GM12878 (cell line): ENCODE results near the gene SIPA1. TPM values are rescaled to one million over a fixed set of nuclear protein-coding genes. Genes with fewer than 3 reads are reported as not detected.
A peak's percentile ranks its signal among the peaks of the same experiment; 100 is the strongest.

Source experiments
- ATAC-seq: fragments of 200-7000 bp; cut with Tn5 transposase; 3 replicates; pipeline ENCODE4 v1.9.1; 2020; ENCODE audit warnings: mild to moderate bottlenecking, moderate library complexity
- BruUV-seq: library from RNA; stranded (reverse); fragments of 400-500 nt; replicated peaks from 2 replicates; lab custom pipeline; 2021; lab: Mats Ljungman, UMichigan
- CTCF ChIA-PET: fragments of 300-600 bp; sonication (Branson Sonifier 250); formaldehyde crosslinking; extraction: SDS; loops from one replicate; lab custom pipeline; 2021; ENCODE audit warnings: inconsistent platforms; lab: Yijun Ruan, JAX
- POLR2A ChIA-PET: fragments of 350-600 bp; formaldehyde crosslinking; extraction: SDS; loops from one replicate; lab custom pipeline; 2021; ENCODE audit warnings: inconsistent platforms; lab: Charles Lee
- RAD21 ChIA-PET: fragments of 300-600 bp; sonication (Branson Sonifier 250); formaldehyde crosslinking; loops from one replicate; lab custom pipeline; 2023; ENCODE audit warnings: antibody characterized with exemption; ENCODE audit not compliant: unreplicated experiment; lab: Charles Lee
- SMC1A ChIA-PET: fragments of 300-600 bp; sonication (Branson Sonifier 250); formaldehyde crosslinking; loops from one replicate; lab custom pipeline; 2023; ENCODE audit not compliant: unreplicated experiment, uncharacterized antibody; lab: Charles Lee
- DNase-seq: peaks from one replicate; pipeline ENCODE4 v3.0.0-alpha.2; 2011; ENCODE audit warnings: low read depth, low spot score
- FAIRE-seq: peaks from 3 replicates; lab custom pipeline; 2011; peaks lifted over from hg19 to GRCh38; lab: Jason Lieb, UNC
- H2AFZ ChIP-seq: 2 replicates; pipeline ENCODE4 v1.6.0; 2011; ENCODE audit warnings: low read depth, low read length, control low read depth; ENCODE audit not compliant: control insufficient read depth
- H3K27ac ChIP-seq: 2 replicates; pipeline ENCODE4 v1.5.1; 2011; ENCODE audit warnings: control low read depth; ENCODE audit not compliant: control insufficient read depth, insufficient read depth
- H3K27me3 ChIP-seq, 2 experiments: replicated peaks in 1 of 2; 2 replicates each; pipeline versions ENCODE4 v1.6.0 to v1.6.1; 2011; ENCODE audit warnings: low read length in 1 of 2; ENCODE audit not compliant: control insufficient read depth in 2 of 2, insufficient read depth in 2 of 2
- H3K36me3 ChIP-seq, 2 experiments: 2 replicates each; pipeline ENCODE4 v1.5.1; 2011; ENCODE audit warnings: low read length in 1 of 2; ENCODE audit not compliant: control insufficient read depth in 2 of 2, insufficient read depth in 2 of 2
- H3K4me1 ChIP-seq: 2 replicates; pipeline ENCODE4 v1.6.1; 2011; ENCODE audit warnings: mild to moderate bottlenecking, low read length, moderate library complexity, mixed read lengths; ENCODE audit not compliant: control insufficient read depth, insufficient read depth
- H3K4me2 ChIP-seq: 2 replicates; pipeline ENCODE4 v1.6.0; 2011; ENCODE audit warnings: control low read depth; ENCODE audit not compliant: control insufficient read depth, insufficient read depth
- H3K4me3 ChIP-seq: fragments of 200-600 bp; sonication (generic); 2 replicates; pipeline ENCODE4 v1.5.1; 2016
- H3K79me2 ChIP-seq: 2 replicates; pipeline ENCODE4 v1.6.0; 2011; ENCODE audit warnings: low read length; ENCODE audit not compliant: control insufficient read depth, insufficient read depth
- H3K9ac ChIP-seq: 2 replicates; pipeline ENCODE4 v1.8.0; 2011; ENCODE audit warnings: low read length, control low read depth, mixed read lengths; ENCODE audit not compliant: control insufficient read depth, insufficient read depth
- H3K9me3 ChIP-seq: replicated peaks from 3 replicates; pipeline ENCODE4 v1.5.1; 2011; ENCODE audit warnings: mild to moderate bottlenecking, low read length; ENCODE audit not compliant: control insufficient read depth, insufficient read depth
- H4K20me1 ChIP-seq: 2 replicates; pipeline ENCODE4 v1.6.0; 2011; ENCODE audit not compliant: control insufficient read depth, insufficient read depth
- ASH2L ChIP-seq: fragments of 300-600, 200-600 bp; sonication (generic); IDR thresholded peaks from 2 replicates; pipeline ENCODE4 v1.6.1; 2017; ENCODE audit warnings: low read depth, mild to moderate bottlenecking, borderline replicate concordance
- CBFB ChIP-seq: IDR thresholded peaks from 2 replicates; pipeline ENCODE4 v1.6.1; 2016; ENCODE audit warnings: antibody characterized with exemption, low read depth
- CHD4 ChIP-seq: fragments of 200-600 bp; sonication (generic); IDR thresholded peaks from 2 replicates; pipeline ENCODE4 v1.6.1; 2016; ENCODE audit warnings: mild to moderate bottlenecking
- EGR1 ChIP-seq, 2 experiments: IDR thresholded peaks; 1 replicate in 1 of 2; 2 replicates in 1 of 2; pipeline ENCODE4 v1.6.1; 2011 to 2012; ENCODE audit warnings: low read depth in 2 of 2, low read length in 2 of 2, borderline replicate concordance in 1 of 2, mild to moderate bottlenecking in 1 of 2, moderate library complexity in 1 of 2
- FOS ChIP-seq: IDR thresholded peaks from 3 replicates; pipeline ENCODE4 v1.6.1; 2011; ENCODE audit warnings: borderline replicate concordance; ENCODE audit not compliant: insufficient read length; ENCODE audit errors: extremely low read depth
- JUNB ChIP-seq: IDR thresholded peaks from 2 replicates; pipeline ENCODE4 v1.6.1; 2016; ENCODE audit warnings: antibody characterized with exemption, mild to moderate bottlenecking
- KAT2A ChIP-seq: conservative IDR thresholded peaks from 2 replicates; pipeline ENCODE4 v1.6.1; 2011; ENCODE audit warnings: low read depth, low read length; ENCODE audit not compliant: control insufficient read depth
- NFIC ChIP-seq: IDR thresholded peaks from 2 replicates; pipeline ENCODE4 v1.6.1; 2012; ENCODE audit warnings: low read depth, mild to moderate bottlenecking, inconsistent platforms, low read length, moderate library complexity
- NFXL1 ChIP-seq: fragments of 450-650 bp; IDR thresholded peaks from 2 replicates; pipeline ENCODE4 v1.6.1; 2017; ENCODE audit warnings: antibody characterized with exemption, mild to moderate bottlenecking, borderline replicate concordance
- NR2C1 ChIP-seq: fragments of 450-650 bp; IDR thresholded peaks from 2 replicates; pipeline ENCODE4 v1.6.1; 2017; ENCODE audit warnings: antibody characterized with exemption, mild to moderate bottlenecking, moderate library complexity
- NR2F1 ChIP-seq: fragments of 450-650 bp; conservative IDR thresholded peaks from 2 replicates; pipeline ENCODE4 v1.6.1; 2017; ENCODE audit warnings: mild to moderate bottlenecking
- PAX5 ChIP-seq: IDR thresholded peaks from 2 replicates; pipeline ENCODE4 v1.6.1; 2011; ENCODE audit warnings: low read depth, low read length, borderline replicate concordance
- PML ChIP-seq: IDR thresholded peaks from 2 replicates; pipeline ENCODE4 v1.6.1; 2012; ENCODE audit warnings: low read length, inconsistent platforms
- POLR2A ChIP-seq: IDR thresholded peaks from 2 replicates; pipeline ENCODE4 v1.6.1; 2011; ENCODE audit warnings: low read depth, mild to moderate bottlenecking, low read length
- RELA ChIP-seq: fragments of 450-650 bp; IDR thresholded peaks from 2 replicates; pipeline ENCODE4 v1.8.0; 2014; ENCODE audit warnings: borderline replicate concordance; ENCODE audit not compliant: partially characterized antibody
- TARDBP ChIP-seq: IDR thresholded peaks from 2 replicates; pipeline ENCODE4 v1.6.1; 2016; ENCODE audit warnings: borderline replicate concordance
- TBL1XR1 ChIP-seq: IDR thresholded peaks from 2 replicates; pipeline ENCODE4 v1.6.1; 2012; ENCODE audit warnings: low read depth, low read length, improper control_type of control experiment
- TCF3 ChIP-seq: IDR thresholded peaks from 2 replicates; pipeline ENCODE4 v1.6.1; 2012; ENCODE audit warnings: low read depth, mild to moderate bottlenecking, low read length, borderline replicate concordance; ENCODE audit not compliant: insufficient read depth
- ZNF217 ChIP-seq: fragments of 450-650 bp; IDR thresholded peaks from 2 replicates; pipeline ENCODE4 v1.6.1; 2017; ENCODE audit warnings: antibody characterized with exemption, mild to moderate bottlenecking
- ZSCAN29 ChIP-seq: fragments of 450-650 bp; IDR thresholded peaks from 2 replicates; pipeline ENCODE4 v1.6.1; 2017; ENCODE audit warnings: mild to moderate bottlenecking, moderate library complexity
- WGBS: methylation state at CpG from one replicate; pipeline ENCODE4 v1.1.6; 2016; ENCODE audit warnings: low lambda C conversion rate; ENCODE audit not compliant: insufficient replicate concordance, insufficient coverage; ENCODE audit errors: missing lambda C conversion rate; 5-methylcytosine and 5-hydroxymethylcytosine counted together
- in situ Hi-C: fragments of 300-500 bp; cut with MboI; formaldehyde crosslinking; loops from 9 replicates; pipeline ENCODE4 v1.14.3; 2018; ENCODE audit warnings: mixed read lengths
- intact Hi-C: fragments of 100-400 bp; cut with micrococcal nuclease; formaldehyde crosslinking; loops from one replicate; pipeline ENCODE4 v1.14.2; 2022; ENCODE audit not compliant: unreplicated experiment
- polyA plus RNA-seq, 11 experiments: library from polyadenylated mRNA; depleted of rRNA in 4 of 11; unstranded in 6 of 11; stranded (reverse) in 5 of 11; fragments of >200 nt; fragmentation: Nextera tagmentation in 4 of 11; fragmentation: Illumina TruSeq in 1 of 11; extraction: Ambion mirVana in 4 of 11; extraction: Trizol in 1 of 11; gene quantifications; 1 replicate in 1 of 11; 2 replicates in 10 of 11; pipeline versions ENCODE4 v1.2.1 to v1.2.3, GENCODE V29; 2011 to 2016; ENCODE audit warnings: inconsistent platforms in 2 of 11, missing spikeins in 2 of 11, low read depth in 1 of 11
- total RNA-seq, 4 experiments: library from RNA; depleted of rRNA in 3 of 4; stranded (reverse); fragments of >200 nt in 3 of 4; fragmentation: Illumina TruSeq in 1 of 4; extraction: Trizol in 1 of 4; gene quantifications; 2 replicates each; pipeline versions ENCODE4 v1.2.1 to v1.2.3, GENCODE V29; 2013 to 2021
- TF ChIP-seq, protein P1 (sequence below): fragments of 450-650 bp; IDR thresholded peaks from 2 replicates; pipeline ENCODE4 v1.6.1; 2017; ENCODE audit warnings: antibody characterized with exemption, mild to moderate bottlenecking, moderate library complexity
- TF ChIP-seq, protein P2 (sequence below): IDR thresholded peaks from 2 replicates; pipeline ENCODE4 v1.6.1; 2011; ENCODE audit warnings: low read depth, low read length, improper control_type of control experiment, borderline replicate concordance

SIPA1 gene
- total and polyA plus RNA-seq, 10 of the 15 experiments (the other 5 are each of a cell fraction or from before 2014, with no cell fraction given): 1.0 to 139 (median 33.4) TPM

DNA sequence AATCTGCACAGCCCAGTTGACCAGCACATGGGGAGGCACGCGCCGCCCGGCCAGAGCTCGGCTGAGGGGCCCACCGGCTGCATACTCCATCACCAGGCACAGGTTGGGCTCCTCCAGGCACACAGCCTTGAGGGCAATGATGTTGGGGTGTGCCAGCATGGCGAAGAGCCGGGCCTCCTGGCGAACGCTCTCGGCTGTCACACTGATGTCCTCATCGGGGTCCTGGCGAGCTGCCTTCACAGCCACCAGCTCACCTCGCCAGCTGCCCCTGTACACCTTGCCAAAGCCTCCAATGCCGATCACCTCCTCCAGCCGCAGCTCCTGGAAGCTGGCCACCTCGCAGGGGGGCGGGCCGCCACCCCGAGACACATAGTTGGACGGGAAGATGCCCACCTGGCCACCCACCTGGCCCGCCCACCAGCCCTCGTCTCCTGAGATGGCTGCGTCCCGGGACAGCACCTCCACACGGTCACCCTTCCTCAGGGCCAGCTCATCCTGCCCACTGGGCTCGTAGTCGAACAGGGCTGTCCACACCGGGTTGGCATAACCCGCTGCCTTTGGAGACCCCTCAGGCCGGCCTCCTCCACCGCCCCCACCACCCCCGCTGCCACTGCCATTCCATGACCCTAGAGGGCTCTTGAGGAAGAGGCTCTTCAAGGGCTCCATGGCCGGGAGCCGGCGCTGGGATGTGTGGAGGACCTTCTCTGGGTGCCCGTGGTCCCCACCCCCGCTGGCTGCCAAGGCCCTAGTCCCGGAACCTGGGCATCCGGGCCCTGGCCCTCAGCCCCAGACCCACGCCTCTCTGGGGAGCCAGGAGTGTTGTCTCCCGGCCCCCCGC, 24.6 kb upstream of the SIPA1 start:
- SMC1A ChIA-PET: interaction anchor here (0.9 to 3.0 kb wide), 4 partner anchors 24 to 193 kb away, joined by 3 to 21 read pairs (median 4); no protein-coding TSS in a partner anchor
- no peak for FAIRE-seq
- 17% methylated on average over 39 of the region's 43 CpGs for WGBS
- CTCF ChIA-PET: interaction anchor here (0.6 to 3.8 kb wide), 6 partner anchors 13 to 197 kb away, joined by 3 to 35 read pairs (median 7); no protein-coding TSS in a partner anchor
- peaks cover 74% of the 10 kb centered on the region for H3K79me2 ChIP-seq
- no TSS peak for BruUV-seq
- H2AFZ ChIP-seq: no peak overlapping the region
- RAD21 ChIA-PET: interaction anchor here (1.0 to 4.0 kb wide), 9 partner anchors 19 to 72 kb away, joined by 3 to 36 read pairs (median 5); partner anchors contain the start of genes EHBP1L1, FAM89B, RELA and SIPA1
- peak overlapping the region; percentile 99 for H3K4me3 ChIP-seq
- in situ Hi-C loops: no loop called here
- H3K27me3 ChIP-seq: no peaks in the 10 kb centered on the region
- peak overlapping the region; percentile 91 for H3K27ac ChIP-seq
- H4K20me1 ChIP-seq: no peaks in the 10 kb centered on the region; the same call in 1 of the 2 replicates
- intact Hi-C loops: loop anchor here (5.0 kb wide), 1 partner anchor 736 kb away; the partner anchor contains the start of gene EHD1
- peaks cover 24% of the 10 kb centered on the region for H3K4me1 ChIP-seq
- ATAC-seq: no peak; the same call in 2 of the 3 replicates
- no peaks in the 10 kb centered on the region for H3K9me3 ChIP-seq
- peak overlapping the region; percentile 93 for H3K4me2 ChIP-seq
- DNase-seq: no peak
- POLR2A ChIA-PET: interaction anchor here (0.5 to 5.0 kb wide), 13 partner anchors 9 to 277 kb away, joined by 3 to 34 read pairs (median 4); partner anchors contain the start of genes CCDC85B, EHBP1L1, RELA and RNASEH2C
- H3K36me3 ChIP-seq: peaks cover 6 to 11% of the 10 kb centered on the region in 2 experiments; a peak in 3 of 4 replicates
- peak overlapping the region; percentile 85 for H3K9ac ChIP-seq
- TF ChIP-seq ASH2L: no peak
- TF ChIP-seq TARDBP: no peak
- 0 out of 2 replicates have a peak, but pooled peaks have one; percentile 10 for TF ChIP-seq TCF3
- TF ChIP-seq CHD4: no peak
- no peak for TF ChIP-seq NR2C1
- no peak for TF ChIP-seq FOS
- no peak for TF ChIP-seq ZSCAN29
- TF ChIP-seq ZNF217: no peak
- 0 out of 2 replicates have a peak, but pooled peaks have one; percentile 15 for TF ChIP-seq POLR2A
- TF ChIP-seq PML: no peak
- TF ChIP-seq, protein P1, sequence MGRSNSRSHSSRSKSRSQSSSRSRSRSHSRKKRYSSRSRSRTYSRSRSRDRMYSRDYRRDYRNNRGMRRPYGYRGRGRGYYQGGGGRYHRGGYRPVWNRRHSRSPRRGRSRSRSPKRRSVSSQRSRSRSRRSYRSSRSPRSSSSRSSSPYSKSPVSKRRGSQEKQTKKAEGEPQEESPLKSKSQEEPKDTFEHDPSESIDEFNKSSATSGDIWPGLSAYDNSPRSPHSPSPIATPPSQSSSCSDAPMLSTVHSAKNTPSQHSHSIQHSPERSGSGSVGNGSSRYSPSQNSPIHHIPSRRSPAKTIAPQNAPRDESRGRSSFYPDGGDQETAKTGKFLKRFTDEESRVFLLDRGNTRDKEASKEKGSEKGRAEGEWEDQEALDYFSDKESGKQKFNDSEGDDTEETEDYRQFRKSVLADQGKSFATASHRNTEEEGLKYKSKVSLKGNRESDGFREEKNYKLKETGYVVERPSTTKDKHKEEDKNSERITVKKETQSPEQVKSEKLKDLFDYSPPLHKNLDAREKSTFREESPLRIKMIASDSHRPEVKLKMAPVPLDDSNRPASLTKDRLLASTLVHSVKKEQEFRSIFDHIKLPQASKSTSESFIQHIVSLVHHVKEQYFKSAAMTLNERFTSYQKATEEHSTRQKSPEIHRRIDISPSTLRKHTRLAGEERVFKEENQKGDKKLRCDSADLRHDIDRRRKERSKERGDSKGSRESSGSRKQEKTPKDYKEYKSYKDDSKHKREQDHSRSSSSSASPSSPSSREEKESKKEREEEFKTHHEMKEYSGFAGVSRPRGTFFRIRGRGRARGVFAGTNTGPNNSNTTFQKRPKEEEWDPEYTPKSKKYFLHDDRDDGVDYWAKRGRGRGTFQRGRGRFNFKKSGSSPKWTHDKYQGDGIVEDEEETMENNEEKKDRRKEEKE: no peak
- no peak for TF ChIP-seq NFXL1
- no peak for TF ChIP-seq TBL1XR1
- TF ChIP-seq PAX5: no peak
- TF ChIP-seq NR2F1: no peak
- no peak for TF ChIP-seq NFIC
- no peak for TF ChIP-seq JUNB
- TF ChIP-seq, protein P2, sequence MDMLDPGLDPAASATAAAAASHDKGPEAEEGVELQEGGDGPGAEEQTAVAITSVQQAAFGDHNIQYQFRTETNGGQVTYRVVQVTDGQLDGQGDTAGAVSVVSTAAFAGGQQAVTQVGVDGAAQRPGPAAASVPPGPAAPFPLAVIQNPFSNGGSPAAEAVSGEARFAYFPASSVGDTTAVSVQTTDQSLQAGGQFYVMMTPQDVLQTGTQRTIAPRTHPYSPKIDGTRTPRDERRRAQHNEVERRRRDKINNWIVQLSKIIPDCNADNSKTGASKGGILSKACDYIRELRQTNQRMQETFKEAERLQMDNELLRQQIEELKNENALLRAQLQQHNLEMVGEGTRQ: no peak
- no peak for TF ChIP-seq KAT2A
- TF ChIP-seq EGR1 (IDR thresholded peaks at IDR 0.05; ENCODE audit: borderline replicate concordance in 1 of 2, low read depth in 2 of 2, low read length in 2 of 2): peak in 1 of 2 experiments; percentile 64; a peak in 2 of 3 replicates
- TF ChIP-seq RELA: no peak
- TF ChIP-seq CBFB: no peak
